ENCODE measurements around the gene CDC25A. TPM values are rescaled to one million over a fixed set of nuclear protein-coding genes. Genes with fewer than 3 reads are reported as not detected.
A peak's percentile ranks its signal among the peaks of the same experiment; 100 is the strongest.

The CDC25A gene
- total and polyA plus RNA-seq, 12 donors, result 0.57 to 23.6 (median 1.3) TPM

GRCh38 chr3:48217449-48217848 lies 29.2 kb upstream of the CDC25A start:
- H3K36me3 ChIP-seq (replicated peaks in 1 of 2), result no peaks in the 10 kb centered on the region
- H3K9me3 ChIP-seq (replicated peaks in 1 of 3), result no peaks in the 10 kb centered on the region
- peaks cover 30 to 36% of the 10 kb centered on the region in 2 donors for H3K4me1 ChIP-seq (replicated peaks in 1 of 2)
- H3K27me3 ChIP-seq, result no peaks in the 10 kb centered on the region
- peak overlapping the region in 1 of 5 donors; percentile 6 for H3K27ac ChIP-seq
- peak in 6 of 7 donors; percentile 59 to 84 (median 78) for DNase-seq
- WGBS, 4 donors, result 53 to 71% (median 62%) methylated on average over 3 to 4 of the region's 4 CpGs
- TF ChIP-seq CTCF (IDR thresholded peaks at IDR 0.05) (peak in 1 of 6 experiments; percentile 9), POLR2A (IDR thresholded peaks at IDR 0.05) (no peak)
- no peak overlapping the region for H3K4me3 ChIP-seq
- intact Hi-C loops (cut with DNase I), result no loop called here

GRCh38 chr3:48215876-48216275 lies 27.7 kb upstream of the CDC25A start:
- intact Hi-C loops (cut with DNase I), result no loop called here
- Histone ChIP-seq H3K27me3 (no peaks in the 10 kb centered on the region), H3K9me3 (replicated peaks in 1 of 3) (no peaks in the 10 kb centered on the region), H3K36me3 (replicated peaks in 1 of 2) (no peaks in the 10 kb centered on the region), H3K4me3 (no peak overlapping the region), H3K4me1 (replicated peaks in 1 of 2) (peaks cover 30 to 36% of the 10 kb centered on the region in 2 donors), H3K27ac (peak overlapping the region in 3 of 5 donors; percentile 57 to 82 (median 65))
- 45 to 71% (median 57%) methylated on average over 4 to 5 of the region's 5 CpGs for WGBS, 4 donors
- peak in 6 of 7 donors; percentile 30 to 78 (median 70) for DNase-seq
- TF ChIP-seq CTCF (IDR thresholded peaks at IDR 0.05) (no peak), POLR2A (IDR thresholded peaks at IDR 0.05) (no peak)

- H3K27me3 ChIP-seq, result no peaks in the 10 kb centered on the region
- intact Hi-C loops (cut with DNase I), result no loop called here
- DNase-seq, result peak; percentile 51 to 68 (median 60)
- no peaks in the 10 kb centered on the region for H3K9me3 ChIP-seq (replicated peaks in 1 of 3)
- 6 to 26% (median 22%) methylated on average over 2 to 4 of the region's 4 CpGs for WGBS, 4 donors
- no peaks in the 10 kb centered on the region for H3K36me3 ChIP-seq (replicated peaks in 1 of 2)
- peaks cover 30 to 36% of the 10 kb centered on the region in 2 donors for H3K4me1 ChIP-seq (replicated peaks in 1 of 2)
- TF ChIP-seq CTCF (IDR thresholded peaks at IDR 0.05) (no peak), POLR2A (IDR thresholded peaks at IDR 0.05) (peak in 1 of 2 donors; percentile 26)
- no peak overlapping the region for H3K4me3 ChIP-seq
- H3K27ac ChIP-seq, result peak overlapping the region in 3 of 5 donors; percentile 57 to 82 (median 65)
These were observed 27.2 kb upstream of the CDC25A start for GRCh38 chr3:48215466-48215865.

- peak in 6 of 7 donors; percentile 32 to 68 (median 60) for DNase-seq
- Histone ChIP-seq H3K9me3 (replicated peaks in 1 of 3) (no peaks in the 10 kb centered on the region), H3K4me1 (replicated peaks in 1 of 2) (peaks cover 30 to 36% of the 10 kb centered on the region in 2 donors), H3K27ac (peak overlapping the region in 3 of 5 donors; percentile 57 to 82 (median 65)), H3K4me3 (no peak overlapping the region), H3K36me3 (replicated peaks in 1 of 2) (no peaks in the 10 kb centered on the region), H3K27me3 (no peaks in the 10 kb centered on the region)
- intact Hi-C loops (cut with DNase I), result no loop called here
- 59 to 86% (median 65%) methylated on average over 1 to 3 of the region's 3 CpGs for WGBS, 4 donors
- no peak for TF ChIP-seq CTCF (IDR thresholded peaks at IDR 0.05)
- TF ChIP-seq POLR2A (IDR thresholded peaks at IDR 0.05), result no peak
These were observed 26.8 kb upstream of the CDC25A start for GRCh38 chr3:48215019-48215418.
